HL-60 (cell line): ENCODE results near the gene ANKH.

Experiments
- CTCF ChIP-seq: IDR thresholded peaks from one replicate; pipeline ENCODE4 v1.5.1; 2011; ENCODE audit warnings: low read length, control low read depth, inconsistent platforms; ENCODE audit not compliant: insufficient read depth
- GABPA ChIP-seq: IDR thresholded peaks from 2 replicates; pipeline ENCODE4 v1.6.1; 2012; ENCODE audit warnings: low read depth

GRCh38 chr5:14749579-14750101 is 121.9 kb downstream of the ANKH start:
- no peak for TF ChIP-seq CTCF
- TF ChIP-seq GABPA: no peak
